HL-60 (cell line): ENCODE measurements around the gene MTMR3.

Experiments used
- DNase-seq, 2 experiments: peaks; one replicate each; pipeline ENCODE4 v3.0.0-alpha.2; 2010 to 2020; ENCODE audit warnings: low read depth in 1 of 2, low spot score in 1 of 2
- H3K27ac ChIP-seq: fragments of 250-450 bp; sonication (Bioruptor Pico); replicated peaks from 2 replicates; pipeline ENCODE4 v1.5.1; 2020; ENCODE audit warnings: mild to moderate bottlenecking, moderate library complexity
- H3K27me3 ChIP-seq: fragments of 250-450 bp; sonication (Bioruptor Pico); 2 replicates; pipeline ENCODE4 v1.5.1; 2021; ENCODE audit warnings: mild to moderate bottlenecking, moderate library complexity; ENCODE audit not compliant: insufficient read depth, poor library complexity, severe bottlenecking
- H3K4me3 ChIP-seq: replicated peaks from 2 replicates; pipeline ENCODE4 v1.5.1; 2011; ENCODE audit warnings: mild to moderate bottlenecking, control low read depth, low read length; ENCODE audit not compliant: insufficient read depth
- CTCF ChIP-seq: IDR thresholded peaks from one replicate; pipeline ENCODE4 v1.5.1; 2011; ENCODE audit warnings: low read length, control low read depth, inconsistent platforms; ENCODE audit not compliant: insufficient read depth
- GABPA ChIP-seq: IDR thresholded peaks from 2 replicates; pipeline ENCODE4 v1.6.1; 2012; ENCODE audit warnings: low read depth
- POLR2AphosphoS5 ChIP-seq: IDR thresholded peaks from 2 replicates; pipeline ENCODE4 v1.6.1; 2012; ENCODE audit warnings: low read depth
- REST ChIP-seq: IDR thresholded peaks from 2 replicates; pipeline ENCODE4 v1.6.1; 2012; ENCODE audit warnings: low read depth; ENCODE audit not compliant: insufficient replicate concordance
- SPI1 ChIP-seq: IDR thresholded peaks from 2 replicates; pipeline ENCODE4 v1.6.1; 2012; ENCODE audit warnings: low read depth, mild to moderate bottlenecking, borderline replicate concordance

The MTMR3 gene

GRCh38 chr22:30029512-30029911 is 146.5 kb downstream of the MTMR3 start:
- Histone ChIP-seq H3K27me3 (no peaks in the 10 kb centered on the region), H3K4me3 (no peak overlapping the region), H3K27ac (no peak overlapping the region)
- TF ChIP-seq REST, result no peak
- TF ChIP-seq GABPA, result no peak
- TF ChIP-seq POLR2AphosphoS5, result no peak
- no peak for TF ChIP-seq CTCF
- TF ChIP-seq SPI1, result no peak
- no peak for DNase-seq

- Histone ChIP-seq H3K4me3 (no peak overlapping the region), H3K27me3 (no peaks in the 10 kb centered on the region), H3K27ac (no peak overlapping the region)
- TF ChIP-seq SPI1 (no peak), CTCF (no peak), REST (no peak), POLR2AphosphoS5 (no peak), GABPA (no peak)
- no peak for DNase-seq
Measured at GRCh38 chr22:30030329-30030728, 147.4 kb downstream of the MTMR3 start.

- TF ChIP-seq POLR2AphosphoS5 (no peak), GABPA (no peak), SPI1 (no peak), REST (no peak), CTCF (no peak)
- no peaks in the 10 kb centered on the region for H3K27me3 ChIP-seq
- no peak overlapping the region for H3K27ac ChIP-seq
- DNase-seq, result no peak
- no peak overlapping the region for H3K4me3 ChIP-seq
Measured at GRCh38 chr22:30031328-30031727, 148.4 kb downstream of the MTMR3 start.
